Memory B cell (primary cell): Measurements from ENCODE around the gene CDH15.

Experiments used
- ATAC-seq: fragments of 150-1000 bp; cut with Tn5 transposase; 2 replicates; pipeline ENCODE4 v1.10.0; 2021; ENCODE audit warnings: low read depth, mild to moderate bottlenecking, moderate library complexity
- DNase-seq, 2 donors: peaks; one replicate each; pipeline ENCODE4 v3.0.0; 2022; ENCODE audit warnings: low spot score in 2 of 2
- H3K27ac Mint-ChIP-seq: one replicate; pipeline ENCODE4 v1.8.0; 2022; ENCODE audit warnings: mild to moderate bottlenecking, moderate library complexity, mixed read lengths
- H3K27me3 Mint-ChIP-seq: one replicate; pipeline ENCODE4 v1.8.0; 2022; ENCODE audit warnings: mixed read lengths
- H3K36me3 Mint-ChIP-seq: one replicate; pipeline ENCODE4 v1.8.0; 2022; ENCODE audit warnings: mild to moderate bottlenecking, mixed read lengths
- H3K4me1 Mint-ChIP-seq: one replicate; pipeline ENCODE4 v1.8.0; 2022; ENCODE audit warnings: mixed read lengths
- H3K4me3 Mint-ChIP-seq: one replicate; pipeline ENCODE4 v1.8.0; 2022; ENCODE audit warnings: mild to moderate bottlenecking, moderate library complexity, mixed read lengths
- H3K9me3 Mint-ChIP-seq: one replicate; pipeline ENCODE4 v1.8.0; 2022; ENCODE audit warnings: mixed read lengths

Gene CDH15, protein sequence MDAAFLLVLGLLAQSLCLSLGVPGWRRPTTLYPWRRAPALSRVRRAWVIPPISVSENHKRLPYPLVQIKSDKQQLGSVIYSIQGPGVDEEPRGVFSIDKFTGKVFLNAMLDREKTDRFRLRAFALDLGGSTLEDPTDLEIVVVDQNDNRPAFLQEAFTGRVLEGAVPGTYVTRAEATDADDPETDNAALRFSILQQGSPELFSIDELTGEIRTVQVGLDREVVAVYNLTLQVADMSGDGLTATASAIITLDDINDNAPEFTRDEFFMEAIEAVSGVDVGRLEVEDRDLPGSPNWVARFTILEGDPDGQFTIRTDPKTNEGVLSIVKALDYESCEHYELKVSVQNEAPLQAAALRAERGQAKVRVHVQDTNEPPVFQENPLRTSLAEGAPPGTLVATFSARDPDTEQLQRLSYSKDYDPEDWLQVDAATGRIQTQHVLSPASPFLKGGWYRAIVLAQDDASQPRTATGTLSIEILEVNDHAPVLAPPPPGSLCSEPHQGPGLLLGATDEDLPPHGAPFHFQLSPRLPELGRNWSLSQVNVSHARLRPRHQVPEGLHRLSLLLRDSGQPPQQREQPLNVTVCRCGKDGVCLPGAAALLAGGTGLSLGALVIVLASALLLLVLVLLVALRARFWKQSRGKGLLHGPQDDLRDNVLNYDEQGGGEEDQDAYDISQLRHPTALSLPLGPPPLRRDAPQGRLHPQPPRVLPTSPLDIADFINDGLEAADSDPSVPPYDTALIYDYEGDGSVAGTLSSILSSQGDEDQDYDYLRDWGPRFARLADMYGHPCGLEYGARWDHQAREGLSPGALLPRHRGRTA

DNA sequence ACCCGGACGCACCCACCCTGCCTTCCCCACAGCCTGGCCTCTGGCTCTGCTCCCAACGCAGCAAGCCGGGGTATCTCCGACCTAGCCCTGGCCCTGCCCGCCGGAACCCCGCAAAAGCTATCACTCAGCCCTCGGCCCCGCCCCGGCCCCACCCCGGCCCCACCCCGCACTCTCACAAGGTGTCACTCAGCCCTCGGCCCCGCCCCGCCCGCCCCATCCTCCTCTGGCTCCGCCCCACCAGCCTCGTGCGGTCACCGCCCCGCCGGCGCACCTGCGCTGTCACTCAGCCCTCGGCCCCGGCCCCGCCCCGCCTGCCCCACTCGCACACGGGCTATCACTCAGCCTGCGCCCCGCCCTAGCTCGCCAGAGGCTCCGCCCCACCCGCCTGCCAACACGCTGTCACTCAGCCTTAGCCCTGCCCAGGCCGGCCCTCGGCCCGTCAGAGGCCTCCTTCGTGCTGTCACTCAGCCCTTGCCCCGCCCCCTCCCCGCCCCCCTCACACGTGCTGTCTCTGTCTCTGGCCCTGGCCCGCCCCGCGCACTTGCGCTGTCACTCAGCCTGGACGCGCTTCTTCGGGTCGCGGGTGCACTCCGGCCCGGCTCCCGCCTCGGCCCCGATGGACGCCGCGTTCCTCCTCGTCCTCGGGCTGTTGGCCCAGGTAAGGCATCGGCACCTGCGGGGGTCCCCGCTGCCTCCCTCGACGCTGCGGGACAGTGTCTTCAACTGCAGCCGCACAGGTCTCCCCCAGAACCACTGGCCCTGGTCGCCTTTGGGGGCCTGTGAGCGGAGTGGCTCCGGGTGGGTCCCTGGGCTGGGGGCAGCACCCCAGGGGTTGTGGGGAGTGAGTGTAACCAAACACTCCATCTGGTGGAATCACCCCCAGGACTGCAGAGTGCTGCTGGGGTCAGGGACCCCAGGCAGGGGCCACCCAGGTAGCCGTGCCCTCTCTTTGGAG lies at the start of gene CDH15:
Gene CDH15 (plus strand): TSS at position 533 of the 955 bp plus-strand sequence. CDS start 84 bp downstream, at position 617.
- no peaks in the 10 kb centered on the region for H3K36me3 Mint-ChIP-seq
- ATAC-seq (peak; percentile 89), DNase-seq (peak; percentile 84 to 91)
- peaks cover 9% of the 10 kb centered on the region for H3K27me3 Mint-ChIP-seq
- peak within 1 kb of the TSS; percentile 69 for H3K4me3 Mint-ChIP-seq
- no peaks in the 10 kb centered on the region for H3K9me3 Mint-ChIP-seq
- H3K27ac Mint-ChIP-seq: no peak within 1 kb of the TSS
- H3K4me1 Mint-ChIP-seq: peaks cover 13% of the 10 kb centered on the region

DNA sequence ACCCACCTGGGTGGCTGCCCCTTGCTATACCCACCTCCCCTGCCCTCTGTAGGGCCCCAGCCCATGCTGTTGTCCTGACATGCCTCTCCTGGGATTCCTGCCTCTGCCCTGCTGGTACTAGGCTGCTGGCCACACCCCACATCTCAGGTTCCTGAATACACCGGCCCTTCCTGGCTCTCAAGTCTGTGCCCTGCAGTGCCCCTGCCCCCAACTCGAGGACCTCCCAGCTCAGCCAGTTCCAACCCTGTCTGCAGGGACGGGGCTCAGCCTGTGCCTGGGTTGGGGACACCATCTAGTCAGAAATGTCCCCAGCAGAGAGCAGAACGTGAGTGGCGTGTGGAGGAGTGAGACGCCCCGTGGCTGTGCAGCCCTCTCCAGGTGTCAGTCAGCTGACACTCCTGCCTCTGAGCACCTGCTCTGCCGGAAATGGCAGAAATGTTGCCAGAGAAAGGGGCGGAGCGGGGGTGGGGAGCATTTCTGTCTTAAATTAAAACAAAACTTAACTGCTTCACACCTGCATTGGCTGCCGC lies 49.2 kb upstream of the CDH15 start:
- peak overlapping the region; percentile 93 for H3K27ac Mint-ChIP-seq
- peak; percentile 99 for ATAC-seq
- peaks cover 21% of the 10 kb centered on the region for H3K4me1 Mint-ChIP-seq
- H3K4me3 Mint-ChIP-seq: peak overlapping the region; percentile 51
- peaks cover 20% of the 10 kb centered on the region for H3K36me3 Mint-ChIP-seq
- no peaks in the 10 kb centered on the region for H3K9me3 Mint-ChIP-seq
- peak; percentile 59 to 79 for DNase-seq
- H3K27me3 Mint-ChIP-seq: no peaks in the 10 kb centered on the region

DNA sequence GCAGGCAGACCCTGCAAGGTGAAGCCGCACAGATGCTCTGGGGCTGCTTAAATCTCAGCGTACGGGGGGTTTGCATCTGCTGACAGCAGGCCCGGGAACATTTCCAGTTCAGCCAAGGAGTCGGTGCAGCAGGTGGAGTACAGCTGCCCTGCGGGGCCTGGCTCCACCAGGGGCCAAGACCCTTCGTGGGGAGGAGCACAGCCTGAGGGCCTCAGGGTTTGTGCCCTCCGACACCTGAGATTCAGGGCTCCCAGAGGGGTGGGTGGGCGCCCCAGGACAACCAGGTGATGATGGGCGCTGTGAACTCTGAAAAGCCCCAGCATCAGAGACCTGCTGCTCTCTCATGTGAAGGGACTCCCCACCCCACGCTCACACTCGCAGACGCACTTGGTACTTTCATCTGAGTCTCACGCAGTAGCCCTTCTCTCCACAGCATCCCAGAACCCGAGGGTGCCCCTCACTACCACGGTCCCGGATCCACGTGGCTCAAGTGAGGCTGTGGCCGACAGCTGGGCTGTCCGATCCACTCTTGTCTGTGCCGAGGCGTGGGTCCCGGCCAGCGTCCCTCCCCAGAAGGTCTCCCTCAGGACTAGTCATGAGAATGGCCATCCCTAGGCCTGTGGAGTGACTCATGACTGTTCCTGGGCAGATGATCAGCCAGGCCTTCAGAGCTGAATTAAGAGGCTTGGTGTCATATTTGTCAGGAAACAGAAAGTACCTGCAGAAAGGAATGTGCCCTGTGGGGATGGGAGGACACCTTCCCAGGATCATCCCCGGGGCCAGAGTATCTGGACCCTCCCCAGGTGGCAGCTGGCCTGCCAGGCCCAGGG lies 48.3 kb upstream of the CDH15 start:
- H3K4me3 Mint-ChIP-seq: no peak overlapping the region
- DNase-seq (no peak), ATAC-seq (no peak)
- H3K36me3 Mint-ChIP-seq: peaks cover 17% of the 10 kb centered on the region
- no peaks in the 10 kb centered on the region for H3K9me3 Mint-ChIP-seq
- H3K27ac Mint-ChIP-seq: no peak overlapping the region
- H3K4me1 Mint-ChIP-seq: peaks cover 19% of the 10 kb centered on the region
- no peaks in the 10 kb centered on the region for H3K27me3 Mint-ChIP-seq

DNA sequence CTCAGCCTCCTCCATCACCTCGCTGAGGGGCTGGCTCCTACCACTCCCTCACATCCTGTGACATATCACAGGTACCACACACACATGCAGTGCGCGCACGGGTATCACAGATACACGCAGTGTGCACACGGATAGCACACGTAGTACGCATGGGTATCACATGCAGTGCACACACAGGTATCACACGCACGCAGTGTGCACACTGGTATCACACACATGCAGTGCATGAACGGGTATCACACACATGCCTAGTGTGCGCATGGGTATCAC lies 47.8 kb upstream of the CDH15 start:
- Mint-ChIP-seq H3K4me3 (peak overlapping the region; percentile 17), H3K4me1 (peaks cover 19% of the 10 kb centered on the region), H3K27me3 (no peaks in the 10 kb centered on the region), H3K9me3 (no peaks in the 10 kb centered on the region), H3K36me3 (peaks cover 17% of the 10 kb centered on the region), H3K27ac (no peak overlapping the region)
- ATAC-seq (no peak), DNase-seq (no peak)

DNA sequence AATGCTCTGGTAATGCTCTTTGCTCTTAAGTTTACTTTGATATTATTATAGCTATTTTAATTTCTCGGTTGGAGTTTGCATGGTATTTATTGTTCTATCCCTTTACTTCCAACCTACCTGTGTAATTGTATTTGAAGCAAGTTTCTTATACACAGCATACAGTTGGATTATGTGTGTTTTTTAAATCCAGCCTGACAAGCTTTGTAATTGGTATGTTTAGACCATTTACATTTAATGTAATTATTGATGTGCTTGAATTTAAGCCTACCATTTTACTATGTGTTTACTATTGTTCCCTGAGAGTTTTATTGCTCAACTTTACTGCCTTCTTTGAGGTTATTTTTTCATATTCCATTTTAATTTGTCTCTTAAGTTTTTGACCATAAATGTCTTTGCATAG lies 42.2 kb upstream of the CDH15 start:
- ATAC-seq: no peak
- Mint-ChIP-seq H3K4me3 (no peak overlapping the region), H3K4me1 (peaks cover 5% of the 10 kb centered on the region), H3K27me3 (no peaks in the 10 kb centered on the region), H3K9me3 (no peaks in the 10 kb centered on the region), H3K27ac (no peak overlapping the region), H3K36me3 (peaks cover 20% of the 10 kb centered on the region)
- no peak for DNase-seq

DNA sequence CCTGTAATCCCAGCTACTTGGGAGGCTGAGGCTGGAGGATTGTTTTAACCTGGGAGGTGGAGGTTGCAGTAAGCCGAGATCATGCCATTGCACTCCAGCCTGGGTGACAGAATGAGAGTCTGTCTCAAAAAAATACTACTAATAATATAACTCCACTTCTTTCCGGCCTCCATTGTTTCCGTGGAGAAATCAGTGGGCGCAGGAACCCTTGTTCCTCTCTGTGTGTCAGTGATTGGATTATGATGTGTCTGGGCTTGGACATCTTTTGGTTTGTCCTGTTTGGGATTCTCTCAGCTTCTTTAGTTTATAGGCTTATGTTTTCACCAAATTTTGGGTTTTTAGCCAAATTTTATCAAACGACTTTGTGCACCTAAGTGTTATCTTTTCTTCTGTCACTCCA lies 41.1 kb upstream of the CDH15 start:
- ATAC-seq: no peak
- no peak for DNase-seq
- peaks cover 4% of the 10 kb centered on the region for H3K4me1 Mint-ChIP-seq
- H3K4me3 Mint-ChIP-seq: no peak overlapping the region
- no peaks in the 10 kb centered on the region for H3K27me3 Mint-ChIP-seq
- H3K27ac Mint-ChIP-seq: no peak overlapping the region
- H3K9me3 Mint-ChIP-seq: no peaks in the 10 kb centered on the region
- H3K36me3 Mint-ChIP-seq: peaks cover 25% of the 10 kb centered on the region

DNA sequence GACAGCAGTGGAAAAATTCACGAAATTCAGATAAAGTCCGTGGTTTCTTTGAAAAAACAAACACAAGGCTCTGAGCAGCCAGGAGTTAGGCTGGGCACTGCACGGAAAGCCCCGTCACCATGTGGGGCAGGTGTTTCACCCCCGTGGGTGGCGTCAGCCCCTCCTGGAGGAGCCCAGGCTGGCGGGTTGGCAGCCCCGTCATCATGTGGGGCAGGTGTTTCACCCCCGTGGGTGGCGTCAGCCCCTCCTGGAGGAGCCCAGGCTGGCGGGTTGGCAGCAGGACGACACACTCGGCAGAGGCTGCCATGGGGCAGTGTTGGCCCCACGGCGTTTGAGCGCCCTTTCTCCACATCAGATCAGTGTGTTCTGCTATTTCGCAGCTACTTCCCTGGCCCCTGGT lies 39.8 kb upstream of the CDH15 start:
- Mint-ChIP-seq H3K27ac (no peak overlapping the region), H3K36me3 (peaks cover 26% of the 10 kb centered on the region), H3K4me1 (no peaks in the 10 kb centered on the region), H3K9me3 (no peaks in the 10 kb centered on the region), H3K4me3 (no peak overlapping the region), H3K27me3 (no peaks in the 10 kb centered on the region)
- ATAC-seq (no peak), DNase-seq (no peak)

DNA sequence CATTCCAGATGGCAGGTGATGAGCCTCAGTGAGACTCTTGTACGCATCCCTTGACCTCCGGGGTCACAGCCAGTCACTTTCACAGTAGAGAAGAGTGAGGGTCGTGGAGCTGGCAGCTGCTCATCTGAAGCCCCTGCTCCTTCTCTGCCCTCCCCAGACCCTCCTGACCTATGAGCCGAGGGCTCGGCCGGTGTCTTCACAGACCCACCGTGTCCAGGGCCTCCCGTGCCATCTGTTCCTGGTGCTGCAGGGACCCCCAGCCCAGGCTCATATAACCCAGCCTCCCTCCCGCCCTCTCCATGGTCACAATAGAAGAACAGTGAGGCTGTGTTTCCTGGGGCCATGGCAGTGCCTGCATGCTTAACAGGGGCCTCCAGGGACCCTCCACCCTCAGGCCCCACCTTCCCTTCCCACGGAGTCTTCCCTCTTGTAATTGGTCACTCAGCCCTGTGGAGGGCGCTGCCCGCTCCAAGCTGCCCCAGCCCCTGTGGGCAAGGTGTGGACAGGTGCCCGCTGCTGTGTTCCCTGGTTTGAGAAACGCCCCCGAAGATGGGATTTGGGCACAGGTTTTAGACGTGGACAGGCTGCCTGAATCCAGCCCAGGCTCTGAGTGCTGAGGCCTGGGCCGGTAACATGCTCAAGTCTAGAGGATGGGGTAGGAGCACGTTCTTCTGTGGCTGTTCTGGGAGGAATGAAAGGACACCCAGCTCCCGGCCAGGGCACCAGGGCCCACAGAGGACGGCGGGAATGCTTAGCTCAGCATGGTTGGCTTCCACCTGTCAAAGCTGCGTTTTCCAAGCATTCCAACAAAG lies 39.1 kb upstream of the CDH15 start:
- H3K36me3 Mint-ChIP-seq: peaks cover 29% of the 10 kb centered on the region
- DNase-seq: no peak
- H3K4me3 Mint-ChIP-seq: no peak overlapping the region
- H3K4me1 Mint-ChIP-seq: no peaks in the 10 kb centered on the region
- no peaks in the 10 kb centered on the region for H3K9me3 Mint-ChIP-seq
- H3K27me3 Mint-ChIP-seq: no peaks in the 10 kb centered on the region
- H3K27ac Mint-ChIP-seq: no peak overlapping the region
- ATAC-seq: no peak

DNA sequence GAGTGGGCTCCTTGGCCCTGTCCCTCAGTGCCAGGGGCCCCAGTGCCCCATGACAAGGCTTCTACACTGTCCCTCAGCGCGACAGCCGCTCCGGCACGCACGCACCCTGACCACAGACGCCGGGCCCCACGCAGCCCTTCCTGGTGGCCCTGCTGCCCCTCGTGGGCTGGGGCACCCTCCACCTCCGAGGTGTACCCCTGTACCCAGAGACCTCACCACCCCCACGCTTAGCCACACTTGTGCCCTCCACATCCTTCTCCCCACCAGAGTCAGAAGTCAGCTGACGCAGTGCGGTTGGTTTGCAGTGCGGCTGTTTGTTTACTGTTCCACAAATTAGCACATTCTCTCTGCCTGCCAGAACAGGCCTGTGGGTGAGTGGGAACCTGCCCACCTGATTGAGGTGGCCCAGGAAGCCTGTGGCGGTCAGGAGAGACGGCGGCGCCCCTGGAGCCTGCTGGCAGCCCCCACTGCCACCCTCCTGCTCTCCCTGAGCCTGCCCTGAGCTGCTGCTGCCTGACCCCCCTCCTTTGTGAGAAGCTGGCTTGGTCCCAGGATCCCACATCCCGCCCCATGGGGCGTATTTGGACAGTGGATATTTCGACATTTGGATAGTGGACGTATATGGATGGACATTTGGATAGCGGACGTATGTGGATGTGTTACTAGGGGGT lies 38.0 kb upstream of the CDH15 start:
- ATAC-seq (no peak), DNase-seq (no peak)
- H3K36me3 Mint-ChIP-seq: peaks cover 26% of the 10 kb centered on the region
- H3K4me1 Mint-ChIP-seq: no peaks in the 10 kb centered on the region
- no peak overlapping the region for H3K27ac Mint-ChIP-seq
- H3K9me3 Mint-ChIP-seq: no peaks in the 10 kb centered on the region
- no peaks in the 10 kb centered on the region for H3K27me3 Mint-ChIP-seq
- H3K4me3 Mint-ChIP-seq: no peak overlapping the region

DNA sequence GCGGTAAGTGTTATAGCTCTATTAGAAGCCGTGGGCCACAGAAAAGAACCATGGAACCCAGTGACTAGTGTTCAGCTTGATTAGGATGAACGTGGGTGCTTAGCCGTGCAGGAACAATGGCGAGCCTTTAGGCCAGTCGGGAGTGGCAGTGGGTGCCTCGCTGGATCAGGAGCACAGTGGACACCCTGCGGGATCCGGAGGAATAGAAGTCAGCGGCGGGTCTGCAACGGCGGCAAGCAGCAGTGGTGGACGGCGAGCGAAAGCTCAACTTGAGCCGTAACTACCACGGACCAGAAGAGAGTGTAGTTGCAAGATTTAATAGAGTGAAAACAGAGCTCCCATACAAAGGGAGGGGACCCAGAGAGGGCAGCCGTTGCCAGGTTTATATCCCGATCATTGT lies 37.3 kb upstream of the CDH15 start:
- DNase-seq: no peak
- ATAC-seq: no peak
- H3K27ac Mint-ChIP-seq: no peak overlapping the region
- no peak overlapping the region for H3K4me3 Mint-ChIP-seq
- peaks cover 21% of the 10 kb centered on the region for H3K36me3 Mint-ChIP-seq
- H3K4me1 Mint-ChIP-seq: no peaks in the 10 kb centered on the region
- no peaks in the 10 kb centered on the region for H3K9me3 Mint-ChIP-seq
- H3K27me3 Mint-ChIP-seq: no peaks in the 10 kb centered on the region

DNA sequence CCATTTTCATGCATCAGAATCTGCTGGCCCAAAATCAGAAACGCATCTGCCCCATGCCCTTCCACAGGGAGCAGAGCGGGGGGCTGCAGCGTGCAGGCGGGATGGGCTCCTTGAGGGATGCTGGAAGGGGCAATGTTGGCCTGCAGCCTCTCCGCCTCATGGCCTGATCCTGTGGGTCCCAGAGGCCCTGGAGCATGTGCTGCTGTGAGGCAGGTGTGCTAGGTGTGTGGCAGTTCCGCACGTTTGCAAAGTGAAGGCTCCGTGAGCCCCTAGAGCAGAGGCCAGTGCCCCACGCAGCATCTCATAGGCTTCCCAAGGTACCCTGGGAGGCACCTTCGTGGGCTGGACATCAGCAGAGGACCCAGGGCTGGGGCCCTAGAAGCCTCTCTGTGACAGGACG lies 36.4 kb upstream of the CDH15 start:
- Mint-ChIP-seq H3K4me3 (no peak overlapping the region), H3K27ac (no peak overlapping the region), H3K4me1 (no peaks in the 10 kb centered on the region), H3K27me3 (no peaks in the 10 kb centered on the region), H3K9me3 (no peaks in the 10 kb centered on the region), H3K36me3 (peaks cover 20% of the 10 kb centered on the region)
- no peak for DNase-seq
- no peak for ATAC-seq
